Loucy (cell line): ENCODE measurements around the gene F2R.

Experiments
- CTCF ChIP-seq: fragments of 200-600 bp; sonication (generic); conservative IDR thresholded peaks from 2 replicates; pipeline ENCODE4 v1.5.1; 2014; ENCODE audit warnings: mild to moderate bottlenecking, antibody characterized with exemption, low read length
- EZH2phosphoT487 ChIP-seq: fragments of 200-600 bp; IDR thresholded peaks from 2 replicates; pipeline ENCODE4 v1.6.1; 2018; ENCODE audit warnings: antibody characterized with exemption, mild to moderate bottlenecking, moderate library complexity, borderline replicate concordance

GRCh38 chr5:76703707-76704106, 12.2 kb upstream of the F2R start:
- TF ChIP-seq CTCF (no peak), EZH2phosphoT487 (no peak)
